SW 1271 (cell line): ENCODE results near the gene LAIR1.

Experiments used
- DNase-seq, 2 experiments: peaks; one replicate each; lab custom pipeline; 2025; lab: John Stamatoyannopoulos, UW

Gene LAIR1

GRCh38 chr19:54317108-54317964, 47.4 kb downstream of the LAIR1 start:
- DNase-seq, result no peak

- DNase-seq, result no peak
Measured at GRCh38 chr19:54316746-54317107, 48.0 kb downstream of the LAIR1 start.

- DNase-seq, result no peak
Measured at GRCh38 chr19:54315956-54316355, 48.8 kb downstream of the LAIR1 start.

- no peak for DNase-seq
Measured at GRCh38 chr19:54312436-54313377, 52.0 kb downstream of the LAIR1 start, which contains the start of gene LILRA5. Gene LILRA5 (minus strand): TSS chr19:54313166. CDS start chr19:54313019, 147 bp downstream.

GRCh38 chr19:54312011-54312410, 52.7 kb downstream of the LAIR1 start:
- no peak for DNase-seq

GRCh38 chr19:54311486-54311885, 53.2 kb downstream of the LAIR1 start:
- DNase-seq, result no peak

GRCh38 chr19:54310543-54310942, 54.2 kb downstream of the LAIR1 start:
- no peak for DNase-seq

GRCh38 chr19:54309811-54310210, 54.9 kb downstream of the LAIR1 start:
- DNase-seq, result no peak

GRCh38 chr19:54307389-54308020, 57.2 kb downstream of the LAIR1 start:
- DNase-seq, result no peak

- DNase-seq, result no peak
Measured at GRCh38 chr19:54305141-54305540, 59.6 kb downstream of the LAIR1 start.

- DNase-seq, result no peak
Measured at GRCh38 chr19:54302257-54302656, 62.5 kb downstream of the LAIR1 start.
